ENCODE data around the gene TTC3. TPM values are rescaled to one million over a fixed set of nuclear protein-coding genes. Genes with fewer than 3 reads are reported as not detected.

Gene TTC3
- total RNA-seq, 1 experiment from 2014 or later = 29.0 TPM

- no peaks in the 10 kb centered on the region; the same call in 1 of the 2 replicates for H3K4me1 Mint-ChIP-seq
Observed at GRCh38 chr21:37136261-37136660, 63.2 kb downstream of the TTC3 start.

More at GRCh38 chr21:37136261-37136660, 63.2 kb downstream of the TTC3 start:
- CTCF ChIA-PET = interaction anchor here (1.0 kb wide), 1 partner anchor 16 kb away, joined by 3 read pairs; no protein-coding TSS in a partner anchor
- Mint-ChIP-seq H3K27ac (no peak overlapping the region), H3K4me3 (no peak overlapping the region), H3K9me3 (peaks cover 3% of the 10 kb centered on the region; the same call in 1 of the 2 replicates), H3K27me3 (ENCODE audit: low read depth) (no peaks in the 10 kb centered on the region), H3K36me3 (peaks cover 13% of the 10 kb centered on the region)
- no peak for DNase-seq (ENCODE audit: low spot score)
- no peak for ATAC-seq
- TF ChIP-seq AR (CRISPR knock-in tag; IDR thresholded peaks at IDR 0.05) (no peak), NFATC4 (CRISPR knock-in tag; IDR thresholded peaks at IDR 0.05) (no peak), PREB (CRISPR knock-in tag; IDR thresholded peaks at IDR 0.05; ENCODE audit: borderline replicate concordance) (no peak), GRHL2 (CRISPR knock-in tag; IDR thresholded peaks at IDR 0.05; ENCODE audit: insufficient replicate concordance, severe bottlenecking) (no peak), FOXP4 (CRISPR knock-in tag; IDR thresholded peaks at IDR 0.05) (no peak), ZNF219 (CRISPR knock-in tag; IDR thresholded peaks at IDR 0.05; ENCODE audit: borderline replicate concordance) (no peak), JUN (CRISPR knock-in tag; IDR thresholded peaks at IDR 0.05) (no peak), ZBTB21 (CRISPR knock-in tag; IDR thresholded peaks at IDR 0.05; ENCODE audit: borderline replicate concordance) (no peak), STAT6 (CRISPR knock-in tag; conservative IDR thresholded peaks at IDR 0.05; ENCODE audit: low read depth) (no peak), SMAD3 (CRISPR knock-in tag; IDR thresholded peaks at IDR 0.05; ENCODE audit: borderline replicate concordance) (no peak), IRF2 (CRISPR knock-in tag; IDR thresholded peaks at IDR 0.05; ENCODE audit: borderline replicate concordance, low read depth) (no peak), NFE2L1 (CRISPR knock-in tag; IDR thresholded peaks at IDR 0.05) (no peak), IRF1 (CRISPR knock-in tag; IDR thresholded peaks at IDR 0.05) (no peak), FOXJ3 (CRISPR knock-in tag; IDR thresholded peaks at IDR 0.05; ENCODE audit: borderline replicate concordance) (no peak), ATF6 (CRISPR knock-in tag; IDR thresholded peaks at IDR 0.05) (no peak)
- POLR2A ChIA-PET = no interaction called here

Data from WTC11 (cell line).